HK-2 (cell line): ENCODE data around the gene TJAP1.

Experiments used
- DNase-seq: peaks from one replicate; pipeline ENCODE4 v3.0.0-alpha.2; 2018; ENCODE audit not compliant: unreplicated experiment

Gene TJAP1, protein sequence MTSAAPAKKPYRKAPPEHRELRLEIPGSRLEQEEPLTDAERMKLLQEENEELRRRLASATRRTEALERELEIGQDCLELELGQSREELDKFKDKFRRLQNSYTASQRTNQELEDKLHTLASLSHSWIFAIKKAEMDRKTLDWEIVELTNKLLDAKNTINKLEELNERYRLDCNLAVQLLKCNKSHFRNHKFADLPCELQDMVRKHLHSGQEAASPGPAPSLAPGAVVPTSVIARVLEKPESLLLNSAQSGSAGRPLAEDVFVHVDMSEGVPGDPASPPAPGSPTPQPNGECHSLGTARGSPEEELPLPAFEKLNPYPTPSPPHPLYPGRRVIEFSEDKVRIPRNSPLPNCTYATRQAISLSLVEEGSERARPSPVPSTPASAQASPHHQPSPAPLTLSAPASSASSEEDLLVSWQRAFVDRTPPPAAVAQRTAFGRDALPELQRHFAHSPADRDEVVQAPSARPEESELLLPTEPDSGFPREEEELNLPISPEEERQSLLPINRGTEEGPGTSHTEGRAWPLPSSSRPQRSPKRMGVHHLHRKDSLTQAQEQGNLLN

DNA sequence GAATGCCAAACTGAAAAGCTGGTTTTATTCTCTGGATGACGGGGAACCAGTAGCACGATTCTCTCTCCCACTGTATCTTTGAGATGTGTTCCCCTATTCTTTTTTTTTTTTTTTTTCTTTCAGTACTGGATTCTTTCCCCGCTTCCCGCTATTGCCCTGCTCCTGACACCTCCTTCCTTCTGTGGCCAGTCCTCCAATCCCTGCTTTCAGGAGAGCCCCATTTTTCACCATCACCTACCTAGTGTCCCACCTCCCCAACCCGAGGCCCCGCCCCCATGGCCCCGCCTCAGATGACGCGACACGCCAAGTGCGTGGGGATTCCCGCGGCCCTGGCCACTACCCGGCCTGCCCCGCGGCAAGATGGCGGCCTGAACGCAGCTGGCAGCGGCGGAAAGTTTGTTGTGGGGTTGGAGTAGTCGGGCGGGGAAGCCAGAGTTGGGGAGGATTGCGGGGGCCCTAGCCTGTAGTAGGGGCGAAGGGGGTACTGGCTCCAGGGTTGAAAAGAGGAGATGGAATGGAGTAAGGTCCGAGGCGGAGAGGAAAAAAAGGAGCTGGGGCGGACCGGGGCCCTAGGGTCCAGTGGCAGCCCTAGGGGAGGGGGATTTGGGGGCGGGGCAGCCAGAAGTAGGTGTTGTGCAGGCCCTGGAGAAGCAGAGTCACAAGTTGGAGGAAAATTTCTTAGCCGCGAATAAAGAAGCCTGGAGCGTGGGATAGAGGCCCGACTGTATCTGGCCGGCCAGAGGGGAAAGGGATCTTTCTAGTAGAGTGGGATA lies at the start of gene TJAP1:
TJAP1 (plus strand) TSS at position 336 of the 773 bp plus-strand sequence. CDS start 21,432 bp downstream, outside the sequence.
- DNase-seq: peak; percentile 92

DNA sequence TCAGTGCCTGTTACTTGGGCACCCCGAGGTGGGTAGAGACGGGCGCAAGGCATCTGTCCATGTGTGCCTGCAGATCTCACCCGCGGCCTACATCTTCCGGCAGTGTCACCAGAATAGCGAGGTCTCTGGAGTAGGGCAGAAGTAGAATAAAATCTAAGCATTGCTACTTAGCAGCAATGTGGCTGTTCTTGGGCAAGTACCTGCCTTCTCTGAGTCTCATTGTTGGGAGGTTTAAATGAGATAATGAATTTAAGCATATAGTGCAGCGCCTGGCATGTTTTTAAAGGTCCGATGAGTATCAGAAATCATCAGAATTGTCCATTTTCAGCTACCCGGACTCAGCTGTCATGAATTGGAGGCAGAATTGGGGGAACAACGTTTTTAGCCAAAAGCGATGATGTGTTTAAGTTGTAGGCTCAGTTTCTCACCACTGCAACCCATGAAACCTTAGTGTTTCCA lies 49.2 kb upstream of the TJAP1 start:
- no peak for DNase-seq

DNA sequence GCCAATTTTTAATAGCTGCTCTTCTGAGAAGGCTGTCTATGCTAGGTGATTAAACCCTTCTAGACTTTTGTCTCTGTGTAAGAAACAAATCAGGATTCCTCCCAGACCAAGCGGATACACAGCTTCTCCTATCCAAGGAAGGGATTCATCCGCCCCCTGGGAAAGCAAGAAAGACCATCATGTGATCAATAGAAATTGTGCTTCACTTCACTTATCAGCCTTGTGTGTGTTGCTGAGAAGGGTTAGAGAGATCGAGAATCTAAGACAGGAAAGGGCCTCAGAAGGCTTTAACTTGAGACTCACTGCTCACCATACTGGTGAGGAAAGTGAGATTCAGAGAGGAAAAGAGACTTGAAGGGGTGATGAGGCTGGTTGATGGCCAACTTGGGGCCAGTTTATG lies 48.5 kb upstream of the TJAP1 start:
- no peak for DNase-seq

DNA sequence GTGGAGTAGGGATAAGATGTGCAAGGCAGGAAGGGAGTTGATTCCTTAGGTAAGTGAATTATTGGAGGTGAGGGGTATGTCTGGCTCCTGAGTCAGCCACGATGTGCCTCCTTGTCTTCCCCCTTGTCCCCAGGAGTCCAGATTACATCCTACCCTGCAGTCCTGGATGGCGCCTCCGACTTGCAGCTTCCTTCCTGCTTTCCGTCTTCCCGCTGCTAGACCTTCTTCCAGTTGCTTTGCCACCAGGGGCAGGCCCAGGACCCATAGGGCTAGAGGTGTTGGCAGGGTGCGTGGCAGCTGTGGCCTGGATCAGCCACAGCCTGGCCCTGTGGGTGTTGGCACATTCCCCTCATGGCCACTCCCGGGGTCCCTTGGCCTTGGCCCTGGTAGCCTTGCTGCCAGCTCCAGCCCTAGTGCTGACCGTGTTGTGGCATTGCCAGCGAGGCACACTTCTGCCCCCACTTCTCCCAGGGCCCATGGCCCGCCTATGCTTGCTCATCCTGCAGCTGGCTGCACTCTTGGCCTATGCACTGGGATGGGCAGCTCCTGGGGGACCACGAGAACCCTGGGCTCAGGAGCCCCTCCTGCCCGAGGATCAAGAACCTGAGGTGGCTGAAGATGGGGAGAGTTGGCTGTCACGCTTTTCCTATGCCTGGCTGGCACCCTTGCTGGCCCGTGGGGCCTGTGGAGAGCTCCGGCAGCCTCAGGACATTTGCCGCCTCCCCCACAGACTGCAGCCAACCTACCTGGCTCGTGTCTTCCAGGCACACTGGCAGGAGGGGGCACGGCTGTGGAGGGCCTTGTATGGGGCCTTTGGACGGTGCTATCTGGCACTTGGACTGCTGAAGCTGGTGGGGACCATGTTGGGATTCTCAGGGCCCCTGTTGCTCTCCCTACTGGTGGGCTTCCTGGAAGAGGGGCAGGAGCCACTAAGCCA lies 45.1 kb upstream of the TJAP1 start:
- no peak for DNase-seq

DNA sequence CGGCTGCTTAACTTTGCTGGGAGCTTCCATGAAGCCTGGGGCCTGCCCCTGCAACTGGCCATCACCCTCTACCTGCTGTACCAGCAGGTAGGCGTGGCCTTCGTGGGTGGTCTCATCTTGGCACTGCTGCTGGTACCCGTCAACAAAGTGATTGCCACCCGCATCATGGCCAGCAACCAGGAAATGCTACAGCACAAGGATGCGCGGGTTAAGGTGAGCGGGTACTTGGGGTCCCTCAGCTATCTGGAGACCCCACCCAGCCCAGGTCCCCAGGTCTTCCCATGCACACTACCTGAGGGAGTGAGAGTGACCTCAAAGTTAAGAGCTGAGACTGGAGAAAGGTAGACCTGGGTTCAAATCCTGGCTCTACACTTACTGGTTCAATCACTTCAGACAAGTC lies 44.2 kb upstream of the TJAP1 start:
- no peak for DNase-seq

DNA sequence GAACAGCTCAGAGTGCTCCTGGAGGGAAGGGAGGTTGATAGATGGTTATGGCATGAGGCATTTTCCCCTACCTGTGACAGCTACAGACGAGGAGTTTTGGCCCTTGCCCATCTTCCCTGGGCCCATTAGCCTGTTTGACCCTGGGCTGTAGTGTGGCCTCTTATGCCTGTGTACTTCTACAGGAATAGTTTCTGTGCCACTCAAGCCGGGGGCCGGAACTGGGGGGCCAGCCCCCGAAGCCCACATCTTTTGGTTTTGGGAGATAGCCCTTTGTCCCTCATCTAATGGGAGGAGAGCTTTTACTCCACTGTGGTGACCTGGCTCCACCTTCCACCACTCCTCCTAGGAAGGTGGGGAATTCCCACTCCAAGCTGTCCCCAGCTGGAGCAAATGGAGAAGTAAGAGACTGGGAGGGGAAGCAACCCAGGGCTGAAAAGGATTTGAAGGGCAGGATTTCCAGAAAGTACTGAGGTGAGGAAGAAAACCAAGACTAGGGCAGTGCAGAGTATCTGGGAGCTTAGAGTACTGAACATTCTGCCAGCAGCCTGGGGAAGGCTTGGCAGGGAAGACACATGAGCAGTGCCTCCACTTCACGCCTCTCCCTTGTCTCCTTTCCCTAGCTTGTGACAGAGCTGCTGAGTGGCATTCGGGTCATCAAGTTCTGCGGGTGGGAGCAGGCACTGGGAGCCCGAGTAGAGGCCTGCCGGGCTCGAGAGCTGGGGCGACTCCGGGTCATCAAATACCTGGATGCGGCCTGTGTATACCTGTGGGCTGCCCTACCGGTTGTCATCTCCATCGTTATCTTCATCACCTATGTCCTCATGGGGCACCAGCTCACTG lies 43.1 kb upstream of the TJAP1 start:
- DNase-seq: no peak

DNA sequence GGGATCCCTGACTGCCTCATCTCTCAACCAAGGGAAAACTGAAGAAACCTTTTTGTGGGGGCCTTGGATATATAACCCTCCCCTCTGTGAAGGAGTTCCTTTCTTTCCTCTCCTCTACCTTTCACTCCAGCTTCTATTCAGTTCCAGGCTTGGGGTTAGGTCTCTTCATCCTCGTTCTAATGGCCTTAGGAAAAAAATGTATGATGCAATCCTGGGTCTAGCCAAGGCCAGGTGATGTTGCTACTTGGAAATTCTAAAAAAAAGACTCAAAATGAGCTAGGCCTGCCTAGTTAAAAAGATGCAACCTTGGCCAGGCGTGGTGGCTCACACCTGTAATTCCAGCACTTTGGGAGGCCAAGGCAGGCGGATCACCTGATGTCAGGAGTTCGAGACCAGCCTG lies 42.4 kb upstream of the TJAP1 start:
- no peak for DNase-seq

DNA sequence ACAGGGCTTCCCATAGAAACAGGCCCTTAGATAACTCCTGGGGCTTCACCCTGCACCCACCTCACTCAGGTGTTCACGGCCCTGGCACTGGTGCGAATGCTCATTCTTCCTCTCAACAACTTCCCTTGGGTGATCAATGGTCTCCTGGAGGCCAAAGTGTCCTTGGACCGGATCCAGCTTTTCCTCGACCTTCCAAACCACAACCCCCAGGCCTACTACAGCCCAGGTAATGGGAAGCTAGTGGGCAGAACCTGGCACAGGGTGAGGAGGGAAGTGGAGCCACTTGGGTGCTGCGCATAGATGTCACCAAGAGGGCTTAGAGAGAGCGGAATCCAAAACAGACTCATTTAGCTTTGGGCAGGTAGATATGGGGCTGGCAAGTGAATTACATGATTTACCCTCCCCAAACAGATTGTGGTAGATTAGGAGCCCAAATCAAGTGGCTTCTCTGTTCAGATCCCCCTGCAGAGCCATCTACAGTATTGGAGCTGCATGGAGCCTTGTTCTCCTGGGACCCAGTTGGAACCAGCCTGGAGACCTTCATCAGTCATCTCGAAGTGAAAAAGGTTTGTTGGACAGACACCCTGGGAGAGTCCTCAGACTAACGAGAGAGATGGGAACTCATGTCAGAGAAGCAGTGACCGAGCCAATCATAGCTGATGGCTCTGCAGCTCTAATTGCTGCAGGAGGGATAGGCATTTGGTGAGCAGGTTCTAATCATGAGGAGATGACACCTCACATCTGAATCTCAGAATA lies 41.5 kb upstream of the TJAP1 start:
- no peak for DNase-seq

DNA sequence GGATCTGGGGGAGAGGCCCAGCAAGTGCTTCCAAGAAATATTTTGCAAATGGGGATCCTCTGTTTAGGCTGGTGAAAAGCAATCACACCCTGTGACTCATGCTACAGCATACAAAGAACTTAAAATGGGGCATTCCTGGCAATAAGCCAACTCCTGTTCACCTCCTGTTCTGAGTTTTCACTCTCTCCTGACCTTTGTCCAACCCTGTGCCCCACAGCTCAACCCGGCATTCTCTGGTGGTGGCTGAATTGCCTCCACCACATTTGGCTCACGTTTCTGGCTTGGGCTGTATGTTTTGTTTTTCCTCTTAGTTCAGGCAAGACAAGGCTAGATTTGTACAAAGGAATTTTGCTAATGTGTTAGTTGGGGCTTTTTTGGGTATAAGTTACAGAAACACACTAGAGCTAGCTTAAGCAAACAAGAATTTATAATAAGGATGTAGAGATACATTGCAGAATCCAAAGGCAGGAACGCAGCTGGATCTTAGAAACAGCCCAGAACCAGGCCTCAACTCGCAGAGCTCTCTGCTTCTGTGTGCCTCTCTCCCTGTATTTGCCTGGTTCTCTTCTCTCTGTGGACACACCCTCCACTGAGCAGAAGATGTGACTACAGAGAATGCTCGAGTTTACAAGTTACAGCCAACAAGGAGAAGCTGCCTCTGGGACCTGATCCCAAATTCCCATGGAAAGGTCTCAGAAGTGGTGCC lies 40.6 kb upstream of the TJAP1 start:
- DNase-seq: peak; percentile 35

DNA sequence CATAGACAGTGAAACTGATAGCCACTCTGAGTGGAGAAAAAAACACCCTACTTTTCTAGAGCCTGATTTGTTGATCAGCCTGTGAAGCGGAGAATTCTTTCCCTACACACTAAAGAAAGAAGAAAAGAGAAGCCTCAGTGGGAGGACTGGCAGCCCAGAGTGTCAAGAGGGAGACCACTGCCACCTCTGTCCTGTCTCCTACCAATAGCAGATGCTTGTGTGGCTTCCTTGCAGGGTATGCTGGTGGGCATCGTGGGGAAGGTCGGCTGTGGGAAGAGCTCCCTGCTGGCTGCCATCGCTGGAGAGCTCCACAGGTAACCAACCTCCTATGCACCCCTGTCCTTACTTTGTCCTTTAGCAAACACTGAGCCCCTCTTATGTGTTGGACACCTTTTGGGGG lies 39.7 kb upstream of the TJAP1 start:
- no peak for DNase-seq

DNA sequence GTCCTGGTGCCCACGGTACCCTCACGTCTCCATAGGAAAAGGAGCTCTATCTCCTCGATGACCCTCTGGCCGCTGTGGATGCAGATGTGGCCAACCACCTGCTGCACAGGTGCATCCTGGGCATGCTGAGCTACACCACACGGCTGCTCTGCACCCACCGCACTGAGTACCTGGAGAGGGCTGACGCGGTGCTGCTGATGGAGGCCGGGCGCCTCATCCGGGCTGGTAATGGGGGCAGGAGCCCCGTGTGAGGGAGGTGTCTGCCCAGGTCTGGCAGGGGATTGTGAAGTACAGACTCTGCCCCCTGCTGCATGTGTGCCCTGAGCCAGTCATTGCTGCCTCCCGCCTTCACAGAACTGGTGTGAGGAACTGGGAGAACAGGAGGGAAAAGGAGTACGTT lies 34.4 kb upstream of the TJAP1 start:
- no peak for DNase-seq

DNA sequence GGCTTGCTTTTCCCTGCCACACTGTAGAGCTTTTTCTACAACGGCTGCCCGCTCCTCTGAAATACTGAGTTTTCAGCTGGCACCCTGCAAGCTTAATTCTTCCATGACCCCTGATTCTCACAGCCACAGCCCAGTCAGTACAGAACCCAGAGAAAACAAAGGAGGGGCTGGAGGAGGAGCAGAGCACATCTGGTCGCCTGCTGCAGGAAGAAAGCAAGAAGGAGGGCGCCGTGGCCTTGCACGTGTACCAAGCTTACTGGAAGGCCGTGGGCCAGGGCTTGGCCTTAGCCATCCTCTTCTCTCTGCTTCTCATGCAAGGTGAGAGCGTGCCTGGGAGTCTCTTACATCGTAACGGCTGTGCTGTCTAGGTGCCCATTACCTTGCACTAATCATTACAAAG lies 33.3 kb upstream of the TJAP1 start:
- no peak for DNase-seq

DNA sequence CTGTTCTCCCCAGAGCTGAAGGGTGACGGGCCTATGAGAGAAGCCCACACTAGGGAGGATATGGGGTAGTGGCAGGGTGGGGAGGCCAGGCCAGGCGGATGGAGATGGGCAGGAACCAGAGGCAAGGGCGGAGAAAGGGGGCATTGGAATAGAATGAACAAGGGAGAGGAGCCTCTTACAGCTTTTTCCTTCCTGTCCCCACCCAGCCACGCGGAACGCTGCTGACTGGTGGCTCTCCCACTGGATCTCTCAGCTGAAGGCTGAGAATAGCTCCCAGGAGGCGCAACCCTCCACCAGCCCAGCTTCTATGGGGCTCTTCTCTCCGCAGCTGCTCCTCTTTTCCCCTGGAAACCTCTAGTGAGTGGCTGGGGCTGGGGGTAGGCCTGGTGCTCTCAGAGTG lies 32.8 kb upstream of the TJAP1 start:
- no peak for DNase-seq

DNA sequence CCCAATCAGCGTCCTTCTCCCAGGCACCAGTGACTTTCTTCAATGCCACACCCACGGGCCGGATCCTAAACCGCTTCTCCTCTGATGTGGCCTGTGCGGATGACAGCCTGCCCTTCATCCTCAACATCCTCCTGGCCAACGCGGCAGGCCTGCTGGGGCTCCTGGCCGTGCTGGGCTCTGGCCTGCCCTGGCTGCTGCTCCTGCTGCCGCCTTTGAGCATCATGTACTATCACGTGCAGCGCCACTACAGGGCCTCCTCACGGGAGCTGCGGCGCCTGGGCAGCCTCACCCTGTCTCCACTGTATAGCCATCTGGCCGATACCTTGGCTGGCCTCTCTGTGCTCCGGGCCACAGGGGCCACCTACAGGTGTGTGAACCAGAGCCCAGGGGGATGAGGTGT lies 31.8 kb upstream of the TJAP1 start:
- no peak for DNase-seq

DNA sequence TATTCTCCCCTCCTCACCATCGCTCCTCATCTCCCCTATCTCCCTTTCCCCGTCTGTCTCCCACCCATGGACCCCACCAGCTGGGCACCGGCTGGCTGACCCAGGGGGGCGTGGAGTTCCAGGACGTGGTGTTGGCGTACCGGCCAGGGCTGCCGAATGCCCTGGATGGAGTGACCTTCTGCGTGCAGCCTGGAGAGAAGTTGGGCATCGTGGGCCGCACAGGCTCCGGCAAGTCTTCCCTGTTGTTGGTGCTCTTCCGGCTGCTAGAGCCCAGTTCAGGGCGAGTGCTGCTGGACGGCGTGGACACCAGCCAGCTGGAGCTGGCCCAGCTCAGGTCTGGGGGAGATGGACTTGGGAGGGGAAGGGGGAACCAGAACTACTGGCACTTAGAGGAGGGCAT lies 29.8 kb upstream of the TJAP1 start:
- DNase-seq: no peak

DNA sequence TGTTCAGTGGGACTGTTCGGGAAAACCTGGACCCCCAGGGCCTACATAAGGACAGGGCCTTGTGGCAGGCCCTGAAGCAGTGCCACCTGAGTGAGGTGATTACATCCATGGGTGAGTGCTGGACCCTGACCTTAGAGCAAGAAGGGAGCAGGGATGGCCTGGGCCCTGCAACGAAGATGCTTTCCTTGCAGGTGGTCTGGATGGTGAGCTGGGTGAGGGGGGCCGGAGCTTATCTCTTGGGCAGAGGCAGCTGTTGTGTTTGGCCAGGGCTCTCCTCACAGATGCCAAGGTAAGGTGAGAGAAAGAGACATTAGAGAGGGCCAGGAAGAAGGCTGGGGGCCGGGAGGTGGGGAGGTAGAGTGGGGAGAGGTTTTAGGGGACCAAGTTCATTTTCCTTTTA lies 28.5 kb upstream of the TJAP1 start:
- DNase-seq: no peak

DNA sequence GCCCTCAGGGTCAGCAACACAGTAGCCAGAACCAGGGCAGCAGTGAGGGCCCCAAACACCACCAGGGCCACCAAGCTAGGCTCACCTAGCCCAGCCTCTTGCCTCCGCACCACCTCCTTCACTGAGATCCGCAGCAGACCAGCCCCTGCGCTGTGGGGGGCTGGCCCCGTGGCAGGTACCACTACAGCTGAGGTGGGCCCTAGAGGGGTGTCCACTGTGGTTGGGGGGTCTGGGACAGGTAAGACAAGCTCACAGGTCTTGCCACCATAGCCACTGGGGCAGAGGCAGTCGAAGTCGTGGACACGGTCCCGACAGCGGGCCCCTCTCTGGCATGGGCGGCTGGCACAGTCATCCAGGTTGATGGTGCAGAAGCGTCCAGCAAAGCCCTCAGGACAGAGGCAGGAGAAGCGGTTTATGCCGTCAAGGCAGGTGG lies 26.7 kb upstream of the TJAP1 start:
- DNase-seq: no peak

DNA sequence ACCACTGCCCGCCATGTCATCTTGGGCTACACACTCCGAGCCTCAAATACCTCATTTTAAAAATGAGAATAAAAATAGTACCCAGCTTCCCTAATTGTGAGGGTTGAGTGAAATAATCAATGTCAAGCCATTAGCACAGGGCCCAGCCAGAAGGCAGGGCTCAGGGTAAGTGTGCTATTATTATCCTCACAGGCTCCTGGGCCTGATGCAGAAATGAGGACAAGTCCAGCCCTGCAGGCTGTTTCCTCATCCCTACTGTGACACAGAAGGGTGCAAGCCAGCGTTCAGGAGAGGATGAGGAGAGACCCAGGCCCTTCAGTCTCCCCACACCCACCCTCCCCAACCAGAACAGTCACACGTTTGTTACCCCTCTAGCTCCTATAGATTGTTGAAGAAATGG lies 26.0 kb upstream of the TJAP1 start:
- DNase-seq: no peak

DNA sequence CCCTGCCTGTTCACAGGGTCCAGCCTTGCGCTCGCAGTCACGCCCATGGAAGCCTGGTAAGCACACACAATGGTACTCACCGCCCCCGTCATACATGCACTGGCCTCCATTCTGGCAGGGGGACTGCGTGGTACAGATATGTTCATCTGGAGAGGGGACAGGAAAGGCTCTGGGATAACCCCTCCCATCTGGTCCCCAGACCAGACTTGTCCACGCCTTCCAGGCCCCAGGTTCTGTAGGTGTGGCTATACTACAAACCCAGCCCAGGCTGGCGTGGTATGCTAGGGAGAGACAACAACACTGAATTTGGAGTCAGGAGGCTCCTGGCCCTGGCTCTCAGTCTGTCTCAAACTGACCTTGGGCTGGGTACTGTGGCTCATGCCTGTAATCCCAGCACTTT lies 25.4 kb upstream of the TJAP1 start:
- DNase-seq: no peak
